ENCODE results near the gene SOX18.

The SOX18 gene

DNA sequence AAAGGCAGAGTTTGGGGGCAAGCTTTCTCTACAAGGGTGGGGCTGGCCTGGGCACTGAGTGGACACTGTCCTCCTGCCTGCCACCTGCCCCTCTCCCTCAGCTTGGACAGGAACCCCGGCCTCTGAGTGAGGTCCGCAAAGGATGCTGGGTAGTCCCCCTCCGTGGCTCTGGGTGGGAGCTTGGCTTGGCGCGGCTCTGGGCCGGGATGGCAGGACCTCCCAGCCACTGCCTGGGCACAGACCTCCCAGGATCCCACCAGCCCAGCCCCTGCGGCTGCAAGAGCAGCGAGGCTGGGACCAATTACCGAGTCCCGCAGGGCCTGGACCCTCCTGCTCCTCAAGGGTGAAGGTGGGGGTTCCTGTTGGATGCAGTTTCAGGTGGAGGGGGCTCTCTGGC, 2.9 kb upstream of the SOX18 start:
- in situ Hi-C loops (cut with MboI; ENCODE audit: low pct_unique_long_range_greater_than_20kb, low sequenced_read_pairs, unreplicated experiment): no loop called here
- TF ChIP-seq, protein P1, sequence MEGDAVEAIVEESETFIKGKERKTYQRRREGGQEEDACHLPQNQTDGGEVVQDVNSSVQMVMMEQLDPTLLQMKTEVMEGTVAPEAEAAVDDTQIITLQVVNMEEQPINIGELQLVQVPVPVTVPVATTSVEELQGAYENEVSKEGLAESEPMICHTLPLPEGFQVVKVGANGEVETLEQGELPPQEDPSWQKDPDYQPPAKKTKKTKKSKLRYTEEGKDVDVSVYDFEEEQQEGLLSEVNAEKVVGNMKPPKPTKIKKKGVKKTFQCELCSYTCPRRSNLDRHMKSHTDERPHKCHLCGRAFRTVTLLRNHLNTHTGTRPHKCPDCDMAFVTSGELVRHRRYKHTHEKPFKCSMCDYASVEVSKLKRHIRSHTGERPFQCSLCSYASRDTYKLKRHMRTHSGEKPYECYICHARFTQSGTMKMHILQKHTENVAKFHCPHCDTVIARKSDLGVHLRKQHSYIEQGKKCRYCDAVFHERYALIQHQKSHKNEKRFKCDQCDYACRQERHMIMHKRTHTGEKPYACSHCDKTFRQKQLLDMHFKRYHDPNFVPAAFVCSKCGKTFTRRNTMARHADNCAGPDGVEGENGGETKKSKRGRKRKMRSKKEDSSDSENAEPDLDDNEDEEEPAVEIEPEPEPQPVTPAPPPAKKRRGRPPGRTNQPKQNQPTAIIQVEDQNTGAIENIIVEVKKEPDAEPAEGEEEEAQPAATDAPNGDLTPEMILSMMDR (IDR thresholded peaks at IDR 0.05; ENCODE audit: extremely low read depth, insufficient read depth, missing control alignments): no peak

DNA sequence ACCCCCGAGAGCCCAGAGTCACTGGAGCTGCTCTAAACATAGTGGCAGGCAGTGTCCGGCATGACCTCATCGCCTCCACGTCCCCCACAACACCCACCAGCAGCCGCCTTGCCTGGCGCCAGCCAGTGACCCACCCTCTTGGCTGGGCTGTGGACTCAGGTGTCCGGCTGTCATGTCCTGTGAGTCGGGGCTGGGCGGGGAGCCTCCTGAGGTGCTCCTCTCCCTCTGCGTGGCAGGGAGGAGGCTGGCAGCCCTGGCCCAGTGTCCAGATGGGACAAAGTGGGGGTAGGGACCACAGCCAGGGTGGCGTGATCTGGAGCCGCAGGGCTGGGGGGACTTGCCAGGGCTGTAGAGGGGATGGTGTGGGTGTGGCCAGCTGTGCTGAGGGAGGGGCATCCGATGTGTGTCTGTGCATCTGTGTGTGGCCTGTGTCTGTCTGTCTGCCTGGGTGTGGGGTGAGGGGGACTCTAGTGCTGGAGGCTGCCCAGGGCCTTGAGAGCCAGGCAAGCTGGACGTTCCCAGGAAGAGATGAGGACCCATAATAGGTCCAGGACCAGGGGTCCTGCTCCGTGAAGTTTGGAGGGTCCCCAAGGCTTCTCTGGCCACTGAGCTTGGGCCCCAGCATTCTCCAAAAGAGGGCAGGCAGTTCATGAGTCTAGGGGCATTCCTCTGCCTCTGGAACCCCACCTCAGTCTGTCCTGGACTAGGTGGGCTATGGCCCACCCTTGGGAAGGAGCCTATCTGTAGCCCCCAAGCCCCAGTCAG, 2.3 kb upstream of the SOX18 start:
- TF ChIP-seq, protein P1 (IDR thresholded peaks at IDR 0.05; ENCODE audit: extremely low read depth, insufficient read depth, missing control alignments): no peak
- DNase-seq (ENCODE audit: low spot score): no peak
- in situ Hi-C loops (cut with MboI; ENCODE audit: low pct_unique_long_range_greater_than_20kb, low sequenced_read_pairs, unreplicated experiment): no loop called here

More for the DNA sequence above, 2.9 kb upstream of the SOX18 start:
- DNase-seq (ENCODE audit: low spot score): no peak

DNA sequence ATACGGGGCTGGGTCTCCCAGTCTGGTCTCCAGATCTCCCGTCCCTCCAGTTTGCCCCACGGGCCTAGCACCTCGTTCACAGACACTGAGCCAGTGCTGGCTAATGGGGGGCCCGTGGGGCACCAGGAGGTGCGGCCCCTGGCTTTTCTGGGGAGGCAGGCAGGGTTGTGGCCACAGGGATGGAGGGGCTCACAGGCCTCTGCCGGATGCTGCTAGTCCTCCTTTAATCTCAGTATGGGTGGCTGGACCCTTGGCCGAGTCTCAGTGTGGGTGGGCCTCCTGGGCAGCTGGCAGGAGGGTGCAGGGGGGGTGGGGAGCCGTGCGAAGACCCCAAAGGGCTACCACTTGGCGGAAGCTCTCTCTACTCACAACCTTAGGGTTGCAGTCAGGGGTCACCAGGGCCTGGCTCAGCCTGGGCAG, 1.6 kb upstream of the SOX18 start:
- in situ Hi-C loops (cut with MboI; ENCODE audit: low pct_unique_long_range_greater_than_20kb, low sequenced_read_pairs, unreplicated experiment): no loop called here
- no peak for DNase-seq (ENCODE audit: low spot score)
- TF ChIP-seq, protein P1 (IDR thresholded peaks at IDR 0.05; ENCODE audit: extremely low read depth, insufficient read depth, missing control alignments): no peak

DNA sequence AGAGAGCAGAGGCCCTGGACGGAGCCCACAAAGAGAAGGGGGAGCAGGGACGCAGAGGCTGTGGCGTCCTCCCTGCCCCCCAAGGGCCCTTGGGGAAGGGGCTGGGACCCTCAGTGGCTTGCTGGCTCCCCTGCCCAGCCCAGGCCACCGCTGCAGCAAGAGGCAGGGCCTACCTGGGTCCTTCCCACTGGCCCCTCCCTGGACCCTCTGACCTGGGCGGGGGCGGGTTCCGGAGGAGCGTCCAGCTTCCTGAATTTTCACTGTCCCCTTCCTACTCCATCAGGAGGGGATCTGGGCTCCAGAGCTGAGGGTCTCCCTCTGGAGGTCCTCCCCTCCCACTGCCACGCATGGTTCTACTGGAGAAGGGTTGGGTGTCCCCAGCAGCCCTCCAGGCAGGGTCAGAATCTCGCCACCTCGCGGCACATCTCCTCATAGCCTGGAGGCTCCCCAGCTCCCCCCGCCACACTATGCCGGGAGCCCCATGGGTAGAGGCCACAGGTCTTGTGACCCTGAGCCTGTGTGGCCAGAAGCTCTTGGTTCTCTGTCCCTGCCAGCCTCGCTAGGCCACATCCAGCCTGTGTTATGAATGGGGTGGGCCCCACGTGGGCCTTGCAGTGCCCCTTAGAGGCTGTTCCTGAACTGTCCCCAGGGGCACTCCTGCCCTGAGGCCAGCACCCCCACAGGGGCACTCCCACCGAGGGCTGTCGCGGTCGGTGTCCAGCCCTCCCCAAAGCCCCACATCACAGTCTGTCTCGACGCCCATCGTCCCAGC, 1.0 kb upstream of the SOX18 start:
- no peak for DNase-seq (ENCODE audit: low spot score)
- TF ChIP-seq, protein P1 (IDR thresholded peaks at IDR 0.05; ENCODE audit: extremely low read depth, insufficient read depth, missing control alignments): peak; percentile 14
- in situ Hi-C loops (cut with MboI; ENCODE audit: low pct_unique_long_range_greater_than_20kb, low sequenced_read_pairs, unreplicated experiment): no loop called here

DNA sequence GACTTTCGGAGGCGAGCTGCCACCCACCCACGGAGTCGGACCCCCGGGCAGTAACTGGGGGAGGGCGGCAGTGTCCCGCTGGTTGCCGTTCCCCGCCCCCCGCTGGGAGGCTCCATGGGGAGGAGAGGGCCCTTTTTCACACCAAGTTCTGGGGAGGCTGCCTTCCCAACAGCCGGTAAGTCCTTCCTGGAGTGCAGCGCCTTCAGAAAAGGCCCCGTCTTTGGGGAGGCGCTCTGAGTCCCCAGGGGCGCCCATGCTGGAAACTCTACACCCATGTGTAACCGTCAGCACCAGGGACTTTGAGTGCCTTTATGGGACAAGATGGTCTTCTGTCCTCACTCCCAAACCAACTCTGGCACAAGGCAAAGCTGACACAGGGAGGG, 430 bp upstream of the SOX18 start:
- DNase-seq (ENCODE audit: low spot score): no peak
- TF ChIP-seq, protein P1 (IDR thresholded peaks at IDR 0.05; ENCODE audit: extremely low read depth, insufficient read depth, missing control alignments): no peak
- in situ Hi-C loops (cut with MboI; ENCODE audit: low pct_unique_long_range_greater_than_20kb, low sequenced_read_pairs, unreplicated experiment): no loop called here

DNA sequence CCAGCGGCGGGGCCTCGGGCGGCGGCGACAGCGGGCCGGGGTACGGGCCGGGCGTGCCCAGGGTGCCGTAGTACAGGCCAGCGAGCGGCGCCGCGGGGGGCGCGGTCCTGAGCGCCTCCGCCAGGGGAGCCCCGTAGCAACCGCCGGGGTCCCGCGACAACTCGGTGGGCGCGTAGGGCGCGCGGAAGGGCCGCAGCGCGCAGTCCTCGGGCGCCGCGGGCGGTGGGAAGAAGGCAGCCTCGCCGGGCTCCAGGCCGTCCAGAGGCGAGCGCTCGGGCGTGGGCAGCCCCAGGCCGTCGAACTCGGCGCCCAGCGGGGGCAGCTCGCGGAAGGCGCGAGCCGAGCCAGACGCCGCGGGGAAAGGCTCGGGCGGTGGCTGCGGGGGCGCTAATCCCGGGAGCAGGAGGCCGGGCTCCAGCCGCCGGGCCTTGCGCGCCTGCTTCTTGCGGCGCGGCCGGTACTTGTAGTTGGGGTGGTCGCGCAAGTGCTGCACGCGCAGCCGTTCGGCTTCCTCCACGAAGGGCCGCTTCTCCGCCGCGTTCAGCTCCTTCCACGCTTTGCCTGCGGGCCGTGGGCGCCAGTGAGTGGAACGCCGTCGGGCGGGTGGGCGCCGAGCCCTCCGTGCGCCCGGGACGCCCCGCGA, 916 bp downstream of the SOX18 start:
- in situ Hi-C loops (cut with MboI; ENCODE audit: low pct_unique_long_range_greater_than_20kb, low sequenced_read_pairs, unreplicated experiment): no loop called here
- no peak for DNase-seq (ENCODE audit: low spot score)

More for the DNA sequence above, 916 bp downstream of the SOX18 start:
- TF ChIP-seq, protein P1 (IDR thresholded peaks at IDR 0.05; ENCODE audit: extremely low read depth, insufficient read depth, missing control alignments): no peak

All from GM13977 (cell line).